Liver (tissue), 9 donors: ENCODE data around the gene MMP28. TPM values are rescaled to one million over a fixed set of nuclear protein-coding genes. Genes with fewer than 3 reads are reported as not detected.

ENCODE experiments used
- DNase-seq: peaks from one replicate; pipeline ENCODE4 v3.0.0-alpha.2; 2017; ENCODE audit warnings: low spot score
- H3K27ac ChIP-seq, 2 donors: one replicate each; pipeline ENCODE4 v1.7.0; 2013; ENCODE audit warnings: inconsistent platforms in 2 of 2, low read length in 2 of 2, control low read depth in 1 of 2, low read depth in 1 of 2, mild to moderate bottlenecking in 1 of 2
- H3K27me3 ChIP-seq, 4 donors: one replicate each; pipeline versions ENCODE4 v1.6.1 to v1.7.0; 2013; ENCODE audit warnings: low read length in 3 of 4, inconsistent platforms in 1 of 4, mild to moderate bottlenecking in 1 of 4, moderate library complexity in 1 of 4; ENCODE audit not compliant: control insufficient read depth in 4 of 4, insufficient read depth in 4 of 4
- H3K36me3 ChIP-seq, 4 donors: one replicate each; pipeline versions ENCODE4 v1.6.1 to v1.7.0; 2013; ENCODE audit warnings: low read length in 3 of 4, mild to moderate bottlenecking in 3 of 4, low read depth in 1 of 4, moderate library complexity in 1 of 4; ENCODE audit not compliant: control insufficient read depth in 4 of 4, insufficient read depth in 3 of 4
- H3K4me1 ChIP-seq, 4 donors: one replicate each; pipeline versions ENCODE4 v1.6.1 to v1.7.0; 2013; ENCODE audit warnings: low read length in 3 of 4, mild to moderate bottlenecking in 3 of 4, moderate library complexity in 1 of 4; ENCODE audit not compliant: control insufficient read depth in 4 of 4, insufficient read depth in 4 of 4
- H3K4me3 ChIP-seq, 3 donors: one replicate each; pipeline versions ENCODE4 v1.6.1 to v1.7.0; 2013; ENCODE audit warnings: low read length in 3 of 3, control low read depth in 1 of 3, low read depth in 1 of 3, mild to moderate bottlenecking in 1 of 3
- H3K9ac ChIP-seq, 2 donors: one replicate each; pipeline ENCODE4 v1.7.0; 2013; ENCODE audit warnings: low read length in 2 of 2, mild to moderate bottlenecking in 2 of 2, moderate library complexity in 2 of 2, control low read depth in 1 of 2, low read depth in 1 of 2
- H3K9me3 ChIP-seq, 4 donors: one replicate each; pipeline versions ENCODE4 v1.6.1 to v1.7.0; 2013; ENCODE audit warnings: low read length in 3 of 4; ENCODE audit not compliant: control insufficient read depth in 4 of 4
- EGR1 ChIP-seq, 2 donors: IDR thresholded peaks; 2 replicates each; pipeline ENCODE4 v1.6.1; 2016 to 2018; ENCODE audit warnings: antibody characterized with exemption in 2 of 2, low read depth in 2 of 2
- FOXA1 ChIP-seq: IDR thresholded peaks from 2 replicates; pipeline ENCODE4 v1.6.1; 2016; ENCODE audit warnings: antibody characterized with exemption
- FOXA2 ChIP-seq: IDR thresholded peaks from 2 replicates; pipeline ENCODE4 v1.6.1; 2016; ENCODE audit warnings: antibody characterized with exemption
- GABPA ChIP-seq, 2 donors: IDR thresholded peaks in 1 of 2; conservative IDR thresholded peaks in 1 of 2; 2 replicates each; pipeline ENCODE4 v1.6.1; 2016; ENCODE audit warnings: antibody characterized with exemption in 2 of 2, mild to moderate bottlenecking in 1 of 2, moderate library complexity in 1 of 2
- HNF4A ChIP-seq, 2 donors: conservative IDR thresholded peaks; 2 replicates each; pipeline ENCODE4 v1.6.1; 2016; ENCODE audit warnings: antibody characterized with exemption in 2 of 2, mild to moderate bottlenecking in 2 of 2
- HNF4G ChIP-seq: IDR thresholded peaks from 2 replicates; pipeline ENCODE4 v1.6.1; 2016; ENCODE audit warnings: antibody characterized with exemption
- JUND ChIP-seq, 2 donors: IDR thresholded peaks; 2 replicates each; pipeline ENCODE4 v1.6.1; 2016; ENCODE audit warnings: antibody characterized with exemption in 2 of 2
- NR2F2 ChIP-seq: IDR thresholded peaks from 2 replicates; pipeline ENCODE4 v1.6.1; 2016; ENCODE audit warnings: antibody characterized with exemption
- RAD21 ChIP-seq, 2 donors: IDR thresholded peaks; 2 replicates each; pipeline ENCODE4 v1.6.1; 2016; ENCODE audit warnings: antibody characterized with exemption in 2 of 2, mild to moderate bottlenecking in 2 of 2
- REST ChIP-seq: IDR thresholded peaks from 2 replicates; pipeline ENCODE4 v1.6.1; 2016; ENCODE audit warnings: antibody characterized with exemption, mild to moderate bottlenecking
- RXRA ChIP-seq, 2 donors: IDR thresholded peaks; 2 replicates each; pipeline ENCODE4 v1.6.1; 2017 to 2018; ENCODE audit warnings: antibody characterized with exemption in 2 of 2, mild to moderate bottlenecking in 1 of 2
- SP1 ChIP-seq: IDR thresholded peaks from 2 replicates; pipeline ENCODE4 v1.6.1; 2018; ENCODE audit warnings: antibody characterized with exemption, mild to moderate bottlenecking
- TAF1 ChIP-seq: conservative IDR thresholded peaks from 2 replicates; pipeline ENCODE4 v1.6.1; 2016; ENCODE audit warnings: antibody characterized with exemption, mild to moderate bottlenecking
- YY1 ChIP-seq: IDR thresholded peaks from 2 replicates; pipeline ENCODE4 v1.6.1; 2016; ENCODE audit warnings: antibody characterized with exemption, mild to moderate bottlenecking
- WGBS: extraction: QIAGEN DNeasy Blood & Tissue Kit; methylation state at CpG from one replicate; pipeline ENCODE4 v1.1.7; 2013; 5-methylcytosine and 5-hydroxymethylcytosine counted together
- polyA plus RNA-seq, 2 donors: library from polyadenylated mRNA; stranded (reverse) in 1 of 2; unstranded in 1 of 2; fragments of 200-250 nt in 1 of 2; fragments of >200 nt in 1 of 2; fragmentation: Nextera tagmentation in 1 of 2; extraction: Ambion mirVana in 1 of 2; gene quantifications; one replicate each; pipeline versions ENCODE4 v1.2.1 to v1.2.3, GENCODE V29; 2013 to 2015
- total RNA-seq, 2 donors: library from RNA; depleted of rRNA; stranded (reverse); fragments of >200 nt; gene quantifications; one replicate each; pipeline ENCODE4 v1.2.3, GENCODE V29; 2014
- TF ChIP-seq, protein P1 (sequence below): fragments of 150-350 bp; IDR thresholded peaks from 2 replicates; pipeline ENCODE4 v1.5.1; 2017; ENCODE audit warnings: improper control_type of control experiment, low read depth, low read length; ENCODE audit not compliant: missing input control
- TF ChIP-seq, protein P2 (sequence below): IDR thresholded peaks from 2 replicates; pipeline ENCODE4 v1.6.1; 2016; ENCODE audit warnings: antibody characterized with exemption
- TF ChIP-seq, protein P3 (sequence below): IDR thresholded peaks from 2 replicates; pipeline ENCODE4 v1.6.1; 2016; ENCODE audit warnings: antibody characterized with exemption
- TF ChIP-seq, protein P4 (sequence below): IDR thresholded peaks from 2 replicates; pipeline ENCODE4 v1.6.1; 2016; ENCODE audit warnings: antibody characterized with exemption
- donor health status: healthy.
- donor health status: healthy.
- donor health status: healthy.
- donor health status: healthy.
- donor health status: healthy.

Gene MMP28
- total and polyA plus RNA-seq, 4 donors, result 0.14 to 0.75 (median 0.44) TPM

GRCh38 chr17:35765086-35765710 is 30.2 kb downstream of the MMP28 start:
- Histone ChIP-seq H3K9me3 (no peaks in the 10 kb centered on the region), H3K4me3 (no peak overlapping the region), H3K27me3 (no peaks in the 10 kb centered on the region), H3K9ac (no peak overlapping the region), H3K36me3 (no peaks in the 10 kb centered on the region), H3K4me1 (peaks cover 2 to 12% (median 6%) of the 10 kb centered on the region in 4 donors), H3K27ac (no peak overlapping the region)
- 86% methylated on average over 11 of the region's 11 CpGs for WGBS
- DNase-seq, result no peak
- TF ChIP-seq NR2F2 (no peak), SP1 (no peak), HNF4A (conservative IDR thresholded peaks at IDR 0.05) (no peak), YY1 (no peak)
- TF ChIP-seq, protein P1, sequence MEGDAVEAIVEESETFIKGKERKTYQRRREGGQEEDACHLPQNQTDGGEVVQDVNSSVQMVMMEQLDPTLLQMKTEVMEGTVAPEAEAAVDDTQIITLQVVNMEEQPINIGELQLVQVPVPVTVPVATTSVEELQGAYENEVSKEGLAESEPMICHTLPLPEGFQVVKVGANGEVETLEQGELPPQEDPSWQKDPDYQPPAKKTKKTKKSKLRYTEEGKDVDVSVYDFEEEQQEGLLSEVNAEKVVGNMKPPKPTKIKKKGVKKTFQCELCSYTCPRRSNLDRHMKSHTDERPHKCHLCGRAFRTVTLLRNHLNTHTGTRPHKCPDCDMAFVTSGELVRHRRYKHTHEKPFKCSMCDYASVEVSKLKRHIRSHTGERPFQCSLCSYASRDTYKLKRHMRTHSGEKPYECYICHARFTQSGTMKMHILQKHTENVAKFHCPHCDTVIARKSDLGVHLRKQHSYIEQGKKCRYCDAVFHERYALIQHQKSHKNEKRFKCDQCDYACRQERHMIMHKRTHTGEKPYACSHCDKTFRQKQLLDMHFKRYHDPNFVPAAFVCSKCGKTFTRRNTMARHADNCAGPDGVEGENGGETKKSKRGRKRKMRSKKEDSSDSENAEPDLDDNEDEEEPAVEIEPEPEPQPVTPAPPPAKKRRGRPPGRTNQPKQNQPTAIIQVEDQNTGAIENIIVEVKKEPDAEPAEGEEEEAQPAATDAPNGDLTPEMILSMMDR, result no peak
- TF ChIP-seq, protein P2, sequence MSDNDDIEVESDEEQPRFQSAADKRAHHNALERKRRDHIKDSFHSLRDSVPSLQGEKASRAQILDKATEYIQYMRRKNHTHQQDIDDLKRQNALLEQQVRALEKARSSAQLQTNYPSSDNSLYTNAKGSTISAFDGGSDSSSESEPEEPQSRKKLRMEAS, result no peak

GRCh38 chr17:35764123-35764991 is 31.1 kb downstream of the MMP28 start:
- no peaks in the 10 kb centered on the region for H3K9me3 ChIP-seq
- H3K27me3 ChIP-seq, result no peaks in the 10 kb centered on the region
- H3K27ac ChIP-seq, result no peak overlapping the region
- no peaks in the 10 kb centered on the region for H3K36me3 ChIP-seq
- H3K4me1 ChIP-seq, result peaks cover 2 to 12% (median 6%) of the 10 kb centered on the region in 4 donors
- peak overlapping the region in 2 of 3 donors; percentile 53 to 57 for H3K4me3 ChIP-seq
- DNase-seq, result peak; percentile 90
- TF ChIP-seq RXRA (IDR thresholded peaks at IDR 0.05), result no peak
- no peak for TF ChIP-seq TAF1
- TF ChIP-seq, protein P3, sequence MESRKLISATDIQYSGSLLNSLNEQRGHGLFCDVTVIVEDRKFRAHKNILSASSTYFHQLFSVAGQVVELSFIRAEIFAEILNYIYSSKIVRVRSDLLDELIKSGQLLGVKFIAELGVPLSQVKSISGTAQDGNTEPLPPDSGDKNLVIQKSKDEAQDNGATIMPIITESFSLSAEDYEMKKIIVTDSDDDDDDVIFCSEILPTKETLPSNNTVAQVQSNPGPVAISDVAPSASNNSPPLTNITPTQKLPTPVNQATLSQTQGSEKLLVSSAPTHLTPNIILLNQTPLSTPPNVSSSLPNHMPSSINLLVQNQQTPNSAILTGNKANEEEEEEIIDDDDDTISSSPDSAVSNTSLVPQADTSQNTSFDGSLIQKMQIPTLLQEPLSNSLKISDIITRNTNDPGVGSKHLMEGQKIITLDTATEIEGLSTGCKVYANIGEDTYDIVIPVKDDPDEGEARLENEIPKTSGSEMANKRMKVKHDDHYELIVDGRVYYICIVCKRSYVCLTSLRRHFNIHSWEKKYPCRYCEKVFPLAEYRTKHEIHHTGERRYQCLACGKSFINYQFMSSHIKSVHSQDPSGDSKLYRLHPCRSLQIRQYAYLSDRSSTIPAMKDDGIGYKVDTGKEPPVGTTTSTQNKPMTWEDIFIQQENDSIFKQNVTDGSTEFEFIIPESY, result no peak
- TF ChIP-seq GABPA (IDR thresholded peaks at IDR 0.05 in 1 of 2, conservative IDR thresholded peaks at IDR 0.05 in 1 of 2), result no peak
- no peak for TF ChIP-seq REST
- TF ChIP-seq, protein P4, sequence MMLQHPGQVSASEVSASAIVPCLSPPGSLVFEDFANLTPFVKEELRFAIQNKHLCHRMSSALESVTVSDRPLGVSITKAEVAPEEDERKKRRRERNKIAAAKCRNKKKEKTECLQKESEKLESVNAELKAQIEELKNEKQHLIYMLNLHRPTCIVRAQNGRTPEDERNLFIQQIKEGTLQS, result no peak
- no peak for TF ChIP-seq JUND (IDR thresholded peaks at IDR 0.05)
- TF ChIP-seq, protein P2, result no peak
- TF ChIP-seq EGR1 (IDR thresholded peaks at IDR 0.05; ENCODE audit: low read depth in 2 of 2), result no peak
- TF ChIP-seq RAD21 (IDR thresholded peaks at IDR 0.05), result peak; percentile 85 to 91
- TF ChIP-seq HNF4A (conservative IDR thresholded peaks at IDR 0.05), result peak in 1 of 2 donors; percentile 18
- no peak for TF ChIP-seq YY1
- TF ChIP-seq HNF4G, result no peak
- TF ChIP-seq SP1, result peak; percentile 35
- TF ChIP-seq, protein P1, result peak; percentile 96
- peak; percentile 19 for TF ChIP-seq FOXA1
- no peak for TF ChIP-seq FOXA2
- no peak for TF ChIP-seq NR2F2
- 7% methylated on average over 75 of the region's 75 CpGs for WGBS
- H3K9ac ChIP-seq, result peak overlapping the region in 1 of 2 donors; percentile 21
